K562 (cell line): ENCODE measurements around the gene TXN2. TPM values are rescaled to one million over a fixed set of nuclear protein-coding genes. Genes with fewer than 3 reads are reported as not detected.

Source experiments
- BRD4 ChIP-seq: fragments of 200-600 bp; sonication (generic); IDR thresholded peaks from 2 replicates; pipeline ENCODE4 v1.6.1; 2017; ENCODE audit warnings: inconsistent platforms
- CGGBP1 ChIP-seq: fragments of 250-450 bp; sonication (Bioruptor Pico); IDR thresholded peaks from 2 replicates; pipeline ENCODE4 v1.9.0; 2021; ENCODE audit warnings: mild to moderate bottlenecking
- CHD4 ChIP-seq: fragments of 200-600 bp; sonication (generic); IDR thresholded peaks from 3 replicates; pipeline ENCODE4 v1.6.1; 2012; ENCODE audit warnings: low read depth, mild to moderate bottlenecking, mixed read lengths, low read length, inconsistent platforms; ENCODE audit not compliant: insufficient read depth, insufficient replicate concordance, poor library complexity, severe bottlenecking
- CTBP1 ChIP-seq: fragments of 450-650 bp; IDR thresholded peaks from 2 replicates; pipeline ENCODE4 v1.6.1; 2016; ENCODE audit warnings: borderline replicate concordance
- DNMT1 ChIP-seq: fragments of 450-650 bp; IDR thresholded peaks from 2 replicates; pipeline ENCODE4 v1.6.1; 2016; ENCODE audit warnings: antibody characterized with exemption, mild to moderate bottlenecking
- EZH2 ChIP-seq: IDR thresholded peaks from 2 replicates; pipeline ENCODE4 v1.6.1; 2012; ENCODE audit warnings: low read depth, mild to moderate bottlenecking, inconsistent platforms, low read length, borderline replicate concordance
- GABPB2 ChIP-seq: fragments of 250-450 bp; sonication (Bioruptor Pico); conservative IDR thresholded peaks from 2 replicates; pipeline ENCODE4 v1.5.1; 2021; ENCODE audit warnings: mild to moderate bottlenecking
- MECOM ChIP-seq: fragments of 250-450 bp; sonication (Bioruptor Pico); IDR thresholded peaks from 2 replicates; pipeline ENCODE4 v1.8.0; 2022; ENCODE audit warnings: inconsistent platforms
- NELFE ChIP-seq: IDR thresholded peaks from 2 replicates; pipeline ENCODE4 v1.6.1; 2011; ENCODE audit warnings: mild to moderate bottlenecking; ENCODE audit not compliant: insufficient read depth, insufficient read length
- POLR2AphosphoS5 ChIP-seq: IDR thresholded peaks from 2 replicates; pipeline ENCODE4 v1.6.1; 2011; ENCODE audit warnings: mild to moderate bottlenecking, low read depth, low read length, moderate library complexity; ENCODE audit not compliant: control insufficient read depth, insufficient read depth
- RBM14 ChIP-seq: fragments of 200-400 bp; formaldehyde crosslinking; IDR thresholded peaks from 2 replicates; pipeline ENCODE4 v1.6.1; 2018; ENCODE audit warnings: low read depth, mild to moderate bottlenecking, low read length, moderate library complexity, borderline replicate concordance; ENCODE audit not compliant: insufficient read depth
- RBM17 ChIP-seq: fragments of 200-400 bp; formaldehyde crosslinking; IDR thresholded peaks from 2 replicates; pipeline ENCODE4 v1.6.1; 2017; ENCODE audit warnings: low read depth, mild to moderate bottlenecking, low read length, borderline replicate concordance
- RCOR1 ChIP-seq, 2 experiments: IDR thresholded peaks; 2 replicates each; pipeline ENCODE4 v1.6.1; 2012; ENCODE audit warnings: low read depth in 2 of 2, low read length in 2 of 2, borderline replicate concordance in 1 of 2, improper control_type of control experiment in 1 of 2
- RNF2 ChIP-seq: sonication (generic); IDR thresholded peaks from 2 replicates; pipeline ENCODE4 v1.6.1; 2016
- SMARCA5 ChIP-seq: fragments of 450-650 bp; IDR thresholded peaks from 2 replicates; pipeline ENCODE4 v1.6.1; 2016
- SNIP1 ChIP-seq: fragments of 450-650 bp; IDR thresholded peaks from 2 replicates; pipeline ENCODE4 v1.7.1; 2017; ENCODE audit warnings: low read depth, mild to moderate bottlenecking
- SOX6 ChIP-seq: fragments of 450-650 bp; IDR thresholded peaks from 2 replicates; pipeline ENCODE4 v1.6.1; 2014; ENCODE audit warnings: mild to moderate bottlenecking
- SP1 ChIP-seq: sonication (generic); formaldehyde crosslinking; IDR thresholded peaks from 2 replicates; pipeline ENCODE4 v1.8.1; 2022; ENCODE audit warnings: mild to moderate bottlenecking, missing genetic modification reagents
- TAF7 ChIP-seq: fragments of 450-650 bp; IDR thresholded peaks from 2 replicates; pipeline ENCODE4 v1.6.1; 2016; ENCODE audit warnings: missing genetic modification characterization, missing compliant biosample characterization
- TAF9B ChIP-seq: fragments of 450-650 bp; IDR thresholded peaks from 2 replicates; pipeline ENCODE4 v1.6.1; 2018; ENCODE audit warnings: mild to moderate bottlenecking; ENCODE audit not compliant: partially characterized antibody
- TOE1 ChIP-seq, 2 experiments: fragments of 450-650 bp in 1 of 2; sonication (generic) in 1 of 2; formaldehyde crosslinking in 1 of 2; IDR thresholded peaks; 2 replicates each; pipeline versions ENCODE4 v1.7.1 to v1.8.0; 2016 to 2022; ENCODE audit warnings: borderline replicate concordance in 2 of 2, mild to moderate bottlenecking in 2 of 2, antibody characterized with exemption in 1 of 2, inconsistent platforms in 1 of 2, low read depth in 1 of 2, missing genetic modification reagents in 1 of 2, moderate library complexity in 1 of 2
- ZBED1 ChIP-seq: IDR thresholded peaks from 2 replicates; pipeline ENCODE4 v1.6.1; 2014
- ZBTB17 ChIP-seq: fragments of 450-650 bp; formaldehyde crosslinking; IDR thresholded peaks from 2 replicates; pipeline ENCODE4 v1.4.0; 2020; ENCODE audit warnings: mild to moderate bottlenecking
- ZKSCAN3 ChIP-seq: fragments of 250-450 bp; sonication (Bioruptor Pico); IDR thresholded peaks from 2 replicates; pipeline ENCODE4 v1.4.0; 2020
- ZNF609 ChIP-seq: sonication (generic); formaldehyde crosslinking; IDR thresholded peaks from 2 replicates; pipeline ENCODE4 v1.8.1; 2023; ENCODE audit warnings: missing genetic modification reagents, mild to moderate bottlenecking, borderline replicate concordance
- polyA plus RNA-seq, 8 experiments: library from polyadenylated mRNA; depleted of rRNA in 4 of 8; stranded (reverse) in 5 of 8; unstranded in 3 of 8; fragments of >200 nt; fragmentation: Nextera tagmentation in 2 of 8; fragmentation: Illumina TruSeq in 1 of 8; extraction: Ambion mirVana in 2 of 8; extraction: Trizol in 1 of 8; gene quantifications; 2 replicates each; pipeline versions ENCODE4 v1.2.1 to v1.2.3, GENCODE V29; 2011 to 2014; ENCODE audit warnings: inconsistent platforms in 1 of 8, missing spikeins in 1 of 8
- total RNA-seq, 7 experiments: library from RNA; depleted of rRNA in 6 of 7; stranded (reverse); fragments of >200 nt in 6 of 7; fragmentation: Illumina TruSeq in 2 of 7; extraction: Trizol in 2 of 7; gene quantifications; 2 replicates each; pipeline versions ENCODE4 v1.2.1 to v1.2.3, GENCODE V29; 2011 to 2021; ENCODE audit warnings: low replicate concordance in 1 of 7

The TXN2 gene
- total and polyA plus RNA-seq, 9 of the 15 experiments (the other 6 are each of a cell fraction or from before 2014, with no cell fraction given) = 48.5 to 399 (median 118) TPM

- TF ChIP-seq GABPB2 (CRISPR knock-in tag) (no peak), EZH2 (no peak), ZKSCAN3 (CRISPR knock-in tag) (no peak), RBM17 (no peak), TAF9B (peak; percentile 96), SP1 (CRISPR knock-in tag) (peak; percentile 80), BRD4 (peak; percentile 79), SNIP1 (no peak), ZBED1 (0 out of 2 replicates have a peak, but pooled peaks have one; percentile 18), DNMT1 (no peak), SMARCA5 (no peak), POLR2AphosphoS5 (no peak), MECOM (no peak), CTBP1 (peak; percentile 78), CHD4 (no peak), TAF7 (tag) (peak; percentile 98), TOE1 (IDR thresholded peaks at IDR 0.05; ENCODE audit: borderline replicate concordance) (no peak), TOE1 (CRISPR knock-in tag; IDR thresholded peaks at IDR 0.05; ENCODE audit: borderline replicate concordance, low read depth) (no peak), ZBTB17 (peak; percentile 86), NELFE (no peak), ZNF609 (CRISPR knock-in tag) (no peak), RCOR1 (IDR thresholded peaks at IDR 0.05; ENCODE audit: borderline replicate concordance in 1 of 2, low read depth in 2 of 2, low read length in 2 of 2) (no peak), RNF2 (peak; percentile 58; the same call in 1 of the 2 replicates), SOX6 (no peak), CGGBP1 (CRISPR knock-in tag) (no peak), RBM14 (no peak)
These were observed 47.6 kb upstream of the TXN2 start, which contains the start of gene EIF3D (continued) for GRCh38 chr22:36528795-36529751.
